ENCODE data around the gene ADARB2. TPM values are rescaled to one million over a fixed set of nuclear protein-coding genes. Genes with fewer than 3 reads are reported as not detected.

ADARB2 gene
- total and polyA plus RNA-seq, 4 donors: 0.22 to 1.3 (median 0.55) TPM

DNA sequence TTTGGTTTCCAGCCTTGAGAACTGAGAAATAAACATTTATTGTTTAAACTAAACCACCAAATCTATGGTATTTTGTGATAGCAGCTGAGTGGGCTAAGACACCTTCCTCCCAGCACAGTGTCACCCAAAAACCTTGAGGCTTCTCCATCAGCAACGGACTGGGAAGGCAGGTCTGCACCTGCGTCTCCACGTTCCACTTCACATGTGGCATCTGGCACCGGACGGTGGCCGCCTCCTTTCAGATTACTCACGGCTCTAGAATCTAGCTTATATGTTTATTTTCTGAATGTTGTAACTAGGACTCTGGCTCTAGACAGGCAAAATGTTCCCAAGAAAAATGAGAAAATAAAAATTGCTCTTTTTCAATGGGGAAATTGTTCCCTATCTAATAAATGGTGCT lies 201.0 kb downstream of the ADARB2 start:
- H3K9me3 ChIP-seq (ENCODE audit: control insufficient read depth in 4 of 4, insufficient read depth in 3 of 4, low read length in 3 of 4): no peaks in the 10 kb centered on the region
- no peak for ATAC-seq (ENCODE audit: insufficient read depth, low FRiP score)
- H3K27ac ChIP-seq (ENCODE audit: low read depth in 1 of 2, low read length in 1 of 2): no peak overlapping the region
- no peak overlapping the region for H3K9ac ChIP-seq (ENCODE audit: insufficient read depth in 1 of 2, low read length in 2 of 2)
- TF ChIP-seq, protein P1, sequence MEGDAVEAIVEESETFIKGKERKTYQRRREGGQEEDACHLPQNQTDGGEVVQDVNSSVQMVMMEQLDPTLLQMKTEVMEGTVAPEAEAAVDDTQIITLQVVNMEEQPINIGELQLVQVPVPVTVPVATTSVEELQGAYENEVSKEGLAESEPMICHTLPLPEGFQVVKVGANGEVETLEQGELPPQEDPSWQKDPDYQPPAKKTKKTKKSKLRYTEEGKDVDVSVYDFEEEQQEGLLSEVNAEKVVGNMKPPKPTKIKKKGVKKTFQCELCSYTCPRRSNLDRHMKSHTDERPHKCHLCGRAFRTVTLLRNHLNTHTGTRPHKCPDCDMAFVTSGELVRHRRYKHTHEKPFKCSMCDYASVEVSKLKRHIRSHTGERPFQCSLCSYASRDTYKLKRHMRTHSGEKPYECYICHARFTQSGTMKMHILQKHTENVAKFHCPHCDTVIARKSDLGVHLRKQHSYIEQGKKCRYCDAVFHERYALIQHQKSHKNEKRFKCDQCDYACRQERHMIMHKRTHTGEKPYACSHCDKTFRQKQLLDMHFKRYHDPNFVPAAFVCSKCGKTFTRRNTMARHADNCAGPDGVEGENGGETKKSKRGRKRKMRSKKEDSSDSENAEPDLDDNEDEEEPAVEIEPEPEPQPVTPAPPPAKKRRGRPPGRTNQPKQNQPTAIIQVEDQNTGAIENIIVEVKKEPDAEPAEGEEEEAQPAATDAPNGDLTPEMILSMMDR (IDR thresholded peaks at IDR 0.05; ENCODE audit: control extremely low read depth, extremely low read depth): no peak
- H3K4me1 ChIP-seq (ENCODE audit: control insufficient read depth in 5 of 5, insufficient read depth in 5 of 5, low read length in 5 of 5): no peaks in the 10 kb centered on the region
- 82 to 89% methylated on average over 7 of the region's 7 CpGs for WGBS, 2 donors
- H3K27me3 ChIP-seq (ENCODE audit: control insufficient read depth in 3 of 3, insufficient read depth in 3 of 3, low read length in 2 of 3): no peaks in the 10 kb centered on the region
- no peak overlapping the region for H3K4me3 ChIP-seq
- no peak for DNase-seq
- H3K36me3 ChIP-seq (ENCODE audit: control insufficient read depth in 4 of 4, insufficient read depth in 4 of 4, low read length in 4 of 4): no peaks in the 10 kb centered on the region

DNA sequence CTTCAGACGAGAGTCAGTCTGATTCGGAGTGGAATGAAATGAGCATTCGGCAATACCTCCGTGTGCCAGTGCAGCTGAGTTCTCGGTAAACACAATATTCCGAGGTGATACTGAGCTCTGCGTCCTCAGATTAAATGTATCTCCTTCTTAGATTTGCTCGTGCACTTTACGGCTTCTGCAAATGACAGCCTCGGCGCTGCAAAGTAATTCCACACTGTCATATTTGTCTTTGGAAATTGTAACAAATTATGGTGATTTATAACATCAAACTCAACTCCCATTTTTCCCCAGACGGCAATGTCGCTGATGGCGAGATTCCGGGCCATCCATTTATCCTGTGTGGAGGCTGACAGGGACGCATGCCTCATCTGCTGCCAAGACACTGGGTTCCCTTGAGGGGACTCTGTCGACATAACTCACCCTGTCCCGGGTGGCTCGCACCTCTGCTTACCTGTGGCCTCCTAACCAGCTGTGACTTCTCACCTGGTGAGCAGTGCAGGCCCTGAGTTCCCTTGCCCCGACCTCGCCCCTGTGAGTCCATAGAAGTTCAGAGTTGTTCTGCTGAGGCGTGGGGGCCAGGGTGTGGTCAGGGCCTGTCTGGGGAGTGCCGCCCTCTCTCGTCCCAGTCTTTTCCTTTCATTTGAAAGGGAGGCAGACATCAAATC lies 201.9 kb downstream of the ADARB2 start:
- H3K27ac ChIP-seq (ENCODE audit: low read depth in 1 of 2, low read length in 1 of 2): no peak overlapping the region
- no peaks in the 10 kb centered on the region for H3K36me3 ChIP-seq (ENCODE audit: control insufficient read depth in 4 of 4, insufficient read depth in 4 of 4, low read length in 4 of 4)
- H3K9me3 ChIP-seq (ENCODE audit: control insufficient read depth in 4 of 4, insufficient read depth in 3 of 4, low read length in 3 of 4): no peaks in the 10 kb centered on the region
- H3K9ac ChIP-seq (ENCODE audit: insufficient read depth in 1 of 2, low read length in 2 of 2): no peak overlapping the region
- H3K4me3 ChIP-seq: no peak overlapping the region
- H3K4me1 ChIP-seq (ENCODE audit: control insufficient read depth in 5 of 5, insufficient read depth in 5 of 5, low read length in 5 of 5): no peaks in the 10 kb centered on the region
- TF ChIP-seq, protein P1 (IDR thresholded peaks at IDR 0.05; ENCODE audit: control extremely low read depth, extremely low read depth): no peak
- H3K27me3 ChIP-seq (ENCODE audit: control insufficient read depth in 3 of 3, insufficient read depth in 3 of 3, low read length in 2 of 3): no peaks in the 10 kb centered on the region
- no peak for ATAC-seq (ENCODE audit: insufficient read depth, low FRiP score)
- 88 to 89% methylated on average over 24 of the region's 24 CpGs for WGBS, 2 donors
- no peak for DNase-seq

DNA sequence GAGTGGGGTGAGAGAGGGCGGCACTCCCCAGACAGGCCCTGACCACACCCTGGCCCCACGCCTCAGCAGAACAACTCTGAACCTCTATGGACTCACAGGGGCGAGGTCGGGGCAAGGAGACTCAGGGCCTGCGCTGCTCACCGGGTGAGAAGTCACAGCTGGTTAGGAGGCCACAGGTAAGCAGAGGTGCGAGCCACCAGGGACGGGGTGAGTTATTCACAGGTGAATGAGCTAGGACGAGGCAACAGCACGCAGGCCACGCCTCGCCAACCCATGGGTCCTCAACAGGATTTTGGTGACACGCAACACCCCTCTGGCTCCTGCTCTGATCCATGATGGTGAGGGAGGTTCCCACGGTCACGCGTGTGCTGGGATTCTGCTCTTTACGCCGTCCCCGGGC lies 202.5 kb downstream of the ADARB2 start:
- H3K4me1 ChIP-seq (ENCODE audit: control insufficient read depth in 5 of 5, insufficient read depth in 5 of 5, low read length in 5 of 5): no peaks in the 10 kb centered on the region
- no peak overlapping the region for H3K4me3 ChIP-seq
- WGBS, 2 donors: 92 to 94% methylated on average over 19 of the region's 19 CpGs
- H3K9me3 ChIP-seq (ENCODE audit: control insufficient read depth in 4 of 4, insufficient read depth in 3 of 4, low read length in 3 of 4): no peaks in the 10 kb centered on the region
- H3K9ac ChIP-seq (ENCODE audit: insufficient read depth in 1 of 2, low read length in 2 of 2): no peak overlapping the region
- DNase-seq: no peak
- H3K36me3 ChIP-seq (ENCODE audit: control insufficient read depth in 4 of 4, insufficient read depth in 4 of 4, low read length in 4 of 4): no peaks in the 10 kb centered on the region
- TF ChIP-seq, protein P1 (IDR thresholded peaks at IDR 0.05; ENCODE audit: control extremely low read depth, extremely low read depth): no peak
- no peak overlapping the region for H3K27ac ChIP-seq (ENCODE audit: low read depth in 1 of 2, low read length in 1 of 2)
- no peak for ATAC-seq (ENCODE audit: insufficient read depth, low FRiP score)
- no peaks in the 10 kb centered on the region for H3K27me3 ChIP-seq (ENCODE audit: control insufficient read depth in 3 of 3, insufficient read depth in 3 of 3, low read length in 2 of 3)

DNA sequence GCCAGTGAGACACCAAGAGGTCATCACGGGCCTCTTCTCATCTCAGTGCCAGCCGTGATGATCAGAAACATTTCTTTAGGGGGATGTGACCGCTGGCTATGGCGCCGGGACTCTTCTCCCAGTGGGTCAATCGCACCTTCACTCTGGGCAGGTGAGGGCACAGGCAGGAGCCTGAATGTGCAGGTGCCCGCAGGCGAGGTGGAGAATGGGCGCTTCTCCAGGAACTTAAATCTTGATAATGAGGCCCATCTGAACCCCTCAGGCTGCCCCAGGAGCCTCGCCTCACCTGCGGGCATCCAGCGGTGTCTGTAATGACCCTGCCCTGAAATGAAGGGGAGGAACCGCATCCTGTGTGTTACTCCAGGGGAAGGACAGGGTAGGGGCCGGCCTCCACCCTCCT lies 204.7 kb downstream of the ADARB2 start:
- Histone ChIP-seq H3K36me3 (ENCODE audit: control insufficient read depth in 4 of 4, insufficient read depth in 4 of 4, low read length in 4 of 4) (no peaks in the 10 kb centered on the region), H3K27me3 (ENCODE audit: control insufficient read depth in 3 of 3, insufficient read depth in 3 of 3, low read length in 2 of 3) (no peaks in the 10 kb centered on the region), H3K9me3 (ENCODE audit: control insufficient read depth in 4 of 4, insufficient read depth in 3 of 4, low read length in 3 of 4) (no peaks in the 10 kb centered on the region), H3K4me1 (ENCODE audit: control insufficient read depth in 5 of 5, insufficient read depth in 5 of 5, low read length in 5 of 5) (no peaks in the 10 kb centered on the region), H3K9ac (ENCODE audit: insufficient read depth in 1 of 2, low read length in 2 of 2) (no peak overlapping the region), H3K4me3 (no peak overlapping the region), H3K27ac (ENCODE audit: low read depth in 1 of 2, low read length in 1 of 2) (no peak overlapping the region)
- DNase-seq (no peak), ATAC-seq (ENCODE audit: insufficient read depth, low FRiP score) (no peak)
- TF ChIP-seq, protein P1 (IDR thresholded peaks at IDR 0.05; ENCODE audit: control extremely low read depth, extremely low read depth): no peak
- WGBS, 2 donors: 87 to 88% methylated on average over 14 of the region's 14 CpGs
